Small intestine (tissue), 7 donors: ENCODE results near the gene MAPRE3. TPM values are rescaled to one million over a fixed set of nuclear protein-coding genes. Genes with fewer than 3 reads are reported as not detected.

Source experiments
- DNase-seq, 2 donors: peaks; one replicate each; pipeline versions ENCODE4 v3.0.0 to v3.0.0-alpha.2; 2013
- FAIRE-seq: peaks from 2 replicates; lab custom pipeline; 2012; peaks lifted over from hg19 to GRCh38; lab: Jason Lieb, UNC
- H3K27ac ChIP-seq, 3 donors: one replicate each; pipeline ENCODE4 v1.5.1; 2013; ENCODE audit warnings: low read length in 2 of 3, mild to moderate bottlenecking in 2 of 3, control low read depth in 1 of 3, inconsistent platforms in 1 of 3, low read depth in 1 of 3, moderate library complexity in 1 of 3
- H3K27me3 ChIP-seq, 3 donors: one replicate each; pipeline ENCODE4 v1.6.1; 2013; ENCODE audit warnings: low read length in 3 of 3, inconsistent platforms in 1 of 3; ENCODE audit not compliant: control insufficient read depth in 3 of 3, insufficient read depth in 3 of 3
- H3K36me3 ChIP-seq, 3 donors: one replicate each; pipeline ENCODE4 v1.6.1; 2013; ENCODE audit warnings: low read length in 3 of 3, inconsistent platforms in 1 of 3, low read depth in 1 of 3, mild to moderate bottlenecking in 1 of 3, moderate library complexity in 1 of 3; ENCODE audit not compliant: control insufficient read depth in 3 of 3, insufficient read depth in 2 of 3
- H3K4me1 ChIP-seq, 3 donors: one replicate each; pipeline ENCODE4 v1.6.1; 2013; ENCODE audit warnings: low read length in 2 of 3, inconsistent platforms in 1 of 3, low read depth in 1 of 3, mild to moderate bottlenecking in 1 of 3, moderate library complexity in 1 of 3; ENCODE audit not compliant: control insufficient read depth in 3 of 3, insufficient read depth in 2 of 3
- H3K4me3 ChIP-seq, 3 donors: one replicate each; pipeline ENCODE4 v1.5.1; 2013; ENCODE audit warnings: low read length in 3 of 3, control low read depth in 1 of 3, inconsistent platforms in 1 of 3, low read depth in 1 of 3, mild to moderate bottlenecking in 1 of 3, moderate library complexity in 1 of 3
- H3K9me3 ChIP-seq, 2 donors: one replicate each; pipeline ENCODE4 v1.6.1; 2013; ENCODE audit warnings: low read depth in 1 of 2, low read length in 1 of 2; ENCODE audit not compliant: control insufficient read depth in 2 of 2, insufficient read depth in 1 of 2
- WGBS, 3 donors: extraction: QIAGEN DNeasy Blood & Tissue Kit; methylation state at CpG; one replicate each; pipeline ENCODE4 v1.1.7; 2013; 5-methylcytosine and 5-hydroxymethylcytosine counted together
- polyA plus RNA-seq, 4 donors: library from polyadenylated mRNA; stranded (reverse) in 3 of 4; unstranded in 1 of 4; fragments of 200-250 nt in 3 of 4; fragments of 120-200 nt in 1 of 4; gene quantifications; one replicate each; pipeline versions ENCODE4 v1.2.1 to v1.2.3, GENCODE V29; 2013
- donor health status: healthy with polysubstance abuse.
- donor health status: control.
- donor health status: control.
- donor health status: Bipolar disorder and iron deficiency.
- donor health status: healthy.

MAPRE3 gene
- polyA plus RNA-seq, 4 donors, result 2.9 to 11.1 (median 6.0) TPM

DNA sequence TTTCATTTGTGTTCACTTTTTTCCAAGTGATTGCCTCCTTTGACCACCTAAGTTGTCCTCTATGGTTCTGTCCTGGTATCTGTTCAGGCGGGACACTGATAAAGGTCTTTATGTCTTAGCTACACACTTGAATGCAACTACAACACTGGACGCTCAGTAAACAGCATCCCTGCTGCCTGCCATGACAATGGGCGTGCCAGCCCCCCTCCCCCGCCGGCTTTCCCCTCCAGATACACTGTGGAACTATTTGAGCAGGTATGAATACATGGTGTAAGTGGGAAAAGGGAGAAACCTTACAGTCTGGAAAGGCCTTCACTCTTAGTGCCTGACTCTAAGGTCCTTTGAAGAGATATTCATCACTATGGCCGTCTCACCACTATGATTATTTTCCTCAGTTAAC lies 86.7 kb downstream of the MAPRE3 start:
- H3K4me1 ChIP-seq, result peaks cover 0 to 3% (median 0%) of the 10 kb centered on the region in 3 donors
- H3K27me3 ChIP-seq, result no peaks in the 10 kb centered on the region
- 89 to 96% (median 93%) methylated on average over 6 of the region's 6 CpGs for WGBS, 3 donors
- no peaks in the 10 kb centered on the region for H3K9me3 ChIP-seq
- DNase-seq (no peak), FAIRE-seq (no peak)
- peaks cover 2 to 56% (median 3%) of the 10 kb centered on the region in 3 donors for H3K36me3 ChIP-seq
- H3K27ac ChIP-seq, result no peak overlapping the region
- H3K4me3 ChIP-seq, result no peak overlapping the region

DNA sequence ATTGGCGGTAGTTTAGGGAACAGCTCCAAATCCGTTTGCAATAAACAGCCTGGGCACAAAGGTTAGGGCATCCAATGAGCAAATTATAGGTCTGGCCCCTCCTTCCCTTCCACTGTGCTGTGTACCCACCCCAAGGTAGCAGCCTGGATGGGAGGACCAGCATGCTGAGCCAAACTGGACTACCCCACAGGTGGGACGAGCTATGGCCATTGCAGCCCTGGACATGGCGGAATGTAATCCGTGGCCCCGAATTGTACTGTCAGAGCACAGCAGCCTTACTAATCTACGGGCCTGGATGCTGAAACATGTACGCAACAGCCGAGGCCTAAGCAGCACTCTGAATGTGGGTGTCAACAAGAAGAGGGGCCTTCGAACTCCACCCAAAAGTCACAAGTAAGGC lies 87.8 kb downstream of the MAPRE3 start:
- Histone ChIP-seq H3K4me3 (no peak overlapping the region), H3K27ac (no peak overlapping the region), H3K27me3 (no peaks in the 10 kb centered on the region), H3K36me3 (peaks cover 2 to 53% (median 5%) of the 10 kb centered on the region in 3 donors), H3K4me1 (no peaks in the 10 kb centered on the region), H3K9me3 (no peaks in the 10 kb centered on the region)
- FAIRE-seq (no peak), DNase-seq (no peak)
- 81 to 85% (median 84%) methylated on average over 10 of the region's 10 CpGs for WGBS, 3 donors

DNA sequence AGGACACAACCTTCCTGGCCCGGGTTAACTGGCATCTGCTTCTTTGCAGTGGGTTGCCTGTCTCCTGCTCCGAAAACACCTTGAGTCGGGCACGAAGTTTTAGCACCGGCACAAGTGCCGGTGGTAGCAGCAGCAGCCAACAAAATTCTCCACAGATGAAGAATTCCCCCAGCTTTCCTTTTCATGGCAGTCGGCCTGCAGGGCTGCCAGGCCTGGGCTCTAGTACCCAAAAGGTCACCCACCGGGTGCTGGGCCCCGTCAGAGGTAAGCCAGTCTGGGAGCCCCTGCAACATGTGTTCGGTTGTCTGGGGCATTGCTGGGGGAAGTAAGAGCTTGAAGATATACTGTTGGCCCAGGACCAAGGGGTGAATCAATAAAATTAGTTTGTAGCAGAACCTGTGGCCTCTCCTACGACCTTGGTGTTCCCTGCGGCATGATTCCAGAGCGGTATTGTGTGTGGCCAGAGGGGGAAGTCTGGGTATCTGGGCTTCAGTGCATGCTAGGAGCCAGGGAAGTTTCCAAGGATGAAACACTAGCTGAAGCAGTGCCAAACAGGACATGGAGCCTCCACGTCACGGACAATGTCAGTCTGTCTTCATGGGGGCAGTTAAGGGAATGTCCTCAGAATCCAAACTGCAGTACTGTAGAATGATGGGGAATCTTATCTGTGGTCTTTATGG lies 88.8 kb downstream of the MAPRE3 start:
- no peak for DNase-seq
- WGBS, 3 donors, result 79 to 84% (median 83%) methylated on average over 15 of the region's 15 CpGs
- Histone ChIP-seq H3K4me1 (no peaks in the 10 kb centered on the region), H3K4me3 (no peak overlapping the region), H3K9me3 (no peaks in the 10 kb centered on the region), H3K27ac (no peak overlapping the region), H3K27me3 (no peaks in the 10 kb centered on the region), H3K36me3 (peaks cover 2 to 43% (median 5%) of the 10 kb centered on the region in 3 donors)
- FAIRE-seq, result no peak

DNA sequence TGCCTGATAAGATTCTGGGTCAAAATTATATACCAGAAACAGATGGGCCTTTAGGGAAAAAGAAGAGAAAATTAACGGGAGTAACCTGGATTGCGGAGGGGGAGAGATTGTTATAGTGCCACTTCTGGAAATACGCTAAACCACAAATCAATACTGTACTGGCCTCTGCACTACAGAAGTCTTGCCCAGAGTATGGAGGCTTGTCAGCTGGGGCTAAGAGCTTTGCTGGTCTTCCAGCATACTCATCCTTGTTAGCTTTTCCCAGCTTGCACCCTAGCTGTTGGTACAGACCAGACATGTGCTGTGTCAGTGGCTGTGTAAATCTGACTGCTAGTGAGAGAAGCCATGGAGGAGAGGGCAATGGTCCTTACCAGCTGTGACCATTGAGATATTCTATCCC lies 89.9 kb downstream of the MAPRE3 start:
- no peak for FAIRE-seq
- H3K36me3 ChIP-seq, result peaks cover 2 to 34% (median 3%) of the 10 kb centered on the region in 3 donors
- WGBS, 3 donors, result 90 to 93% (median 90%) methylated on average over 3 of the region's 3 CpGs
- DNase-seq, result no peak
- no peak overlapping the region for H3K4me3 ChIP-seq
- no peaks in the 10 kb centered on the region for H3K4me1 ChIP-seq
- no peaks in the 10 kb centered on the region for H3K27me3 ChIP-seq
- no peak overlapping the region for H3K27ac ChIP-seq
- no peaks in the 10 kb centered on the region for H3K9me3 ChIP-seq

DNA sequence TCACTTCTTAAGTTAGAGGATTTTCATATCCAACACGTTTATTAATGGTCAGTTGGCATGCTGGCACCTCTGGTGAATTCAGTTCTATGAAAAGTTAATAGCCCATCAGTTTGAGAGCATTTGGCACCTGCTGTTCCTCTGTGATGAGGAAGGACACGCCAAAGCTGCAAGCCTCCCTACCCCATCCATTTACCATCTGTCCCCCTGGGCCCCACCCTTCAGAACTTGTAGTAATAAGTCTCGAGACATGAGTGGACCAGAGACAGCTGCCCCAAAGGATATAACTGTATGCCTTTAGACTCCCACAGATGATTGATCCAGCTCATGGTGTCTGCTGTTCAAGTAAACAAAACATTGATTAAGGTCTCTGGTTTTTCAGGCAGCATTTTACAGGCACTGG lies 94.7 kb downstream of the MAPRE3 start:
- Histone ChIP-seq H3K9me3 (no peaks in the 10 kb centered on the region), H3K4me1 (peaks cover under 1 to 6% (median 3%) of the 10 kb centered on the region in 3 donors), H3K36me3 (peaks cover 2 to 41% (median 8%) of the 10 kb centered on the region in 3 donors), H3K27me3 (no peaks in the 10 kb centered on the region), H3K4me3 (no peak overlapping the region), H3K27ac (no peak overlapping the region)
- FAIRE-seq, result no peak
- 68 to 86% (median 71%) methylated on average over 3 of the region's 3 CpGs for WGBS, 3 donors
- no peak for DNase-seq

DNA sequence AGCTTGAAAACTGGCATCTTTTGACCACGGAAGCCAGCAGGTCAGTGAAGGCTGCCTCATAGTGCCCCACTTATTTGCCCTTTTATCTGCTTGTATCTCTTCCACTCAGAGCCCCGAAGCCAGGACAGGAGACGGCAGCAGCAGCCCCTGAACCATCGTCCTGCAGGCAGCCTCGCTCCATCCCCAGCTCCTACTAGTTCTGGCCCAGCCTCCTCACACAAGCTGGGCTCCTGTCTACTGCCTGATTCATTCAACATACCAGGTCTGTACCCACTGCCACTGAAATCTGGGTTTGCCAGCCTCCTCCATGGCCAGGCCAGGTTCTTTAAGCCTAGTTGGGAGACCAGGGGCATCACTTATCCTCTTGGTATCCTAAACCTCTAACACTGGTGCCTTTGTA lies 96.9 kb downstream of the MAPRE3 start:
- Histone ChIP-seq H3K36me3 (peaks cover 2 to 40% (median 5%) of the 10 kb centered on the region in 3 donors), H3K27ac (no peak overlapping the region), H3K4me3 (no peak overlapping the region), H3K9me3 (no peaks in the 10 kb centered on the region), H3K4me1 (peaks cover 4 to 17% (median 7%) of the 10 kb centered on the region in 3 donors), H3K27me3 (no peaks in the 10 kb centered on the region)
- FAIRE-seq (no peak), DNase-seq (no peak)
- 96 to 97% (median 97%) methylated on average over 5 of the region's 5 CpGs for WGBS, 3 donors

DNA sequence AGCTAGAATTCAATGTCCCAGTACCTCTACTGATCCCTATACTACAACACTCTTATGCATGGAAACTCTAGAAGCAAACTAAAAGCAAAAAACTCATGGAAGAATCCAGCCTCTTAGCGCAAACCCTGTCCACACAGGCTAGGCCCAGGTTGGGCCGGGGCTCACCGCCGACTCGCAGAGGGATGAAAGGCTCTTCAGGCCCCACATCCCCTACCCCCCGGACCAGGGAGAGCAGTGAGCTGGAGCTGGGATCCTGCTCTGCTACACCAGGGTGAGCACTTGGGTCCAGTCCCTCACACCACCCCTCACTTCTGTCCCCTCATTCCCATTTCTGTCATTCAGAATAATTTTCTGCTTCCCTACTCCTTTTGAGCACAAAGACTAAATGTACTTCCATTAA lies 99.0 kb downstream of the MAPRE3 start:
- 95 to 96% (median 95%) methylated on average over 6 of the region's 6 CpGs for WGBS, 3 donors
- Histone ChIP-seq H3K9me3 (no peaks in the 10 kb centered on the region), H3K36me3 (peaks cover 0 to 38% (median 5%) of the 10 kb centered on the region in 3 donors), H3K4me3 (no peak overlapping the region), H3K27ac (no peak overlapping the region), H3K27me3 (no peaks in the 10 kb centered on the region), H3K4me1 (peaks cover 4 to 23% (median 7%) of the 10 kb centered on the region in 3 donors)
- no peak for FAIRE-seq
- DNase-seq, result no peak

DNA sequence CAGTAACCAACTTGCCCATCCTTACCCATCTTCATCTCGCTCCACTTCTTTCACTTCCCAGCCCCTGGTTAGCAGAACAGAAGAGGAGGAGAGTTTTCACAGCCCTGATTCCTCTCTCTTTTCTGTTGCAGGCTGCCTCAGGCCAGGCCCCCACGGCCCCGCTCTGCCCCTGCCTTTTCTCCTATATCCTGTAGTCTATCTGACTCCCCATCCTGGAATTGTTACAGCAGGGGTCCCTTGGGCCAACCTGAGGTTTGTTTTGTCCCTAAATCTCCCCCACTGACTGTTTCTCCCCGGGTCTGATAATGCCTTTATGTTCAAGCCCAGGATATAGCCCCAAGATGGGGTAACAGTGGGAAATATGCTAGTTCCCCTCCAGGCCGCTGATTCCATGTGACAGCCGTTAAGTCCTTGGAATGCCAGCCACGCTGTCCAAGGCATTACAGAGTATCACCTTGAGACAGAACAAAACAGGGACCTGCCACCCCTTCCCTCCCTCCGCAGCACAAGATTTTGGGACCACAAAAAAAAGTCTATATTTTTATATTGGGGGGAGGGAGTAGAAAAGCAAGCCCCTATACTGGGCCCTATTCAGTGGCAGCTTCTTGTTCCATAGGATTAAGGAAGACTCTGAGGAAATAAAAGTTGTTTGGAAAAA lies 99.7 kb downstream of the MAPRE3 start:
- H3K36me3 ChIP-seq, result peaks cover 0 to 38% (median 5%) of the 10 kb centered on the region in 3 donors
- no peaks in the 10 kb centered on the region for H3K9me3 ChIP-seq
- no peaks in the 10 kb centered on the region for H3K27me3 ChIP-seq
- FAIRE-seq, result no peak
- peaks cover 4 to 23% (median 7%) of the 10 kb centered on the region in 3 donors for H3K4me1 ChIP-seq
- peak overlapping the region in 2 of 3 donors; percentile 78 to 100 for H3K4me3 ChIP-seq
- no peak for DNase-seq
- 83 to 86% (median 84%) methylated on average over 8 of the region's 8 CpGs for WGBS, 3 donors
- peak overlapping the region in 1 of 3 donors; percentile 96 for H3K27ac ChIP-seq
